SK-N-MC (cell line): ENCODE results near the gene GGNBP2.

ENCODE experiments used
- EZH2 ChIP-seq: fragments of 200-600 bp; sonication (generic); IDR thresholded peaks from one replicate; pipeline ENCODE4 v1.6.1; 2017; ENCODE audit warnings: antibody characterized with exemption
- POLR2AphosphoS5 ChIP-seq: IDR thresholded peaks from 2 replicates; pipeline ENCODE4 v1.6.1; 2012; ENCODE audit warnings: mild to moderate bottlenecking, low read depth, low read length, borderline replicate concordance

DNA sequence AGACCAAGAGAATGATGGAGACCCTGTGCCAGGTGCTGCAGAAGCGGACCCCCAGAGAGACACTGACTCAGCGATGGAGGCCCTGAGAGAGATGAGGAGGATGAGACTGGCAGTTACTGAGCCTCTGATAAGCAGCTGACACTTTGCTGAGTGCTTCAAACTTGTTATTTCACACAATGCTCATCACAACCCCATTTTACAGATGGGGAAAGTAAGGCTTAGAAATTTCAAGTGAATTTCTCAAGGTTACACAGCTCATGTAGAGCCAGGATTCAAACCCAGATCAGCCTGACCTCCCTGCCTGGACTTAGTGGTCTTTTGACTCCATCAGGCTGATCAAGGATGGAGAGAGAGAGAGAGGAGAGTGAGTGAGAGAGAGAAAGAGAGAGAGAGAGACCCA, 83.9 kb downstream of the GGNBP2 start:
- TF ChIP-seq EZH2: no peak
- no peak for TF ChIP-seq POLR2AphosphoS5
